Esophagus muscularis mucosa (tissue), 3 donors: Measurements from ENCODE around the gene ZNF79.

ENCODE experiments used
- POLR2A ChIP-seq: fragments of 450-650 bp; IDR thresholded peaks from one replicate; pipeline ENCODE4 v1.6.1; 2017; ENCODE audit warnings: antibody characterized with exemption, moderate library complexity, mild to moderate bottlenecking, low read depth
- POLR2AphosphoS5 ChIP-seq, 2 donors: sonication (generic); formaldehyde crosslinking; IDR thresholded peaks; one replicate each; pipeline ENCODE4 v1.6.1; 2017; ENCODE audit warnings: antibody characterized with exemption in 2 of 2
- TF ChIP-seq, protein P1 (sequence below), 3 experiments: fragments of 200-600 bp in 2 of 3; fragments of 450-650 bp in 1 of 3; sonication (generic) in 2 of 3; IDR thresholded peaks; one replicate each; pipeline ENCODE4 v1.5.1; 2017 to 2019; ENCODE audit warnings: antibody characterized with exemption in 3 of 3, mild to moderate bottlenecking in 2 of 3, moderate library complexity in 1 of 3

DNA sequence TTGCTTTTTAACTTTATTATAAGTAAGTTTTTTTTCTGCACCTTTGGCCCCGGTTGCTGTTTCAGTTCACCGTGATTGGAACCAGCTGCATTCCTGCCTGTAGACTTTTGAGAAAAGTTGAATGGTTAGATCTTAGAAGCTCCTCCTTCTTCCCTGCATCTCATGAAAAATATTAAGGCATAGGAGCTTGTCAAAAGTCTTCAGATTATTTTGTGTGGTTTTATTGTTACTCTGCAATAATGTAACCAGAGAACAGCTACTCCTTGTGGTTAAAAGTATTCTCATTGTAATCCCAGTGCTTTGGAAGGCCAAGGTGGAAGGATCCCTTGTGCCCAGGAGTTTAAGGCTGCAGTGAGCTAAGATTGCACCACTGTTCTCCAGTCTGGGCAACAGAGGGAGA lies 30.5 kb upstream of the ZNF79 start:
- TF ChIP-seq, protein P1, sequence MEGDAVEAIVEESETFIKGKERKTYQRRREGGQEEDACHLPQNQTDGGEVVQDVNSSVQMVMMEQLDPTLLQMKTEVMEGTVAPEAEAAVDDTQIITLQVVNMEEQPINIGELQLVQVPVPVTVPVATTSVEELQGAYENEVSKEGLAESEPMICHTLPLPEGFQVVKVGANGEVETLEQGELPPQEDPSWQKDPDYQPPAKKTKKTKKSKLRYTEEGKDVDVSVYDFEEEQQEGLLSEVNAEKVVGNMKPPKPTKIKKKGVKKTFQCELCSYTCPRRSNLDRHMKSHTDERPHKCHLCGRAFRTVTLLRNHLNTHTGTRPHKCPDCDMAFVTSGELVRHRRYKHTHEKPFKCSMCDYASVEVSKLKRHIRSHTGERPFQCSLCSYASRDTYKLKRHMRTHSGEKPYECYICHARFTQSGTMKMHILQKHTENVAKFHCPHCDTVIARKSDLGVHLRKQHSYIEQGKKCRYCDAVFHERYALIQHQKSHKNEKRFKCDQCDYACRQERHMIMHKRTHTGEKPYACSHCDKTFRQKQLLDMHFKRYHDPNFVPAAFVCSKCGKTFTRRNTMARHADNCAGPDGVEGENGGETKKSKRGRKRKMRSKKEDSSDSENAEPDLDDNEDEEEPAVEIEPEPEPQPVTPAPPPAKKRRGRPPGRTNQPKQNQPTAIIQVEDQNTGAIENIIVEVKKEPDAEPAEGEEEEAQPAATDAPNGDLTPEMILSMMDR (IDR thresholded peaks at IDR 0.05), result no peak
- TF ChIP-seq POLR2AphosphoS5 (IDR thresholded peaks at IDR 0.05) (no peak), POLR2A (no peak)
